Measurements from ENCODE around the gene DHRS1.

DNA sequence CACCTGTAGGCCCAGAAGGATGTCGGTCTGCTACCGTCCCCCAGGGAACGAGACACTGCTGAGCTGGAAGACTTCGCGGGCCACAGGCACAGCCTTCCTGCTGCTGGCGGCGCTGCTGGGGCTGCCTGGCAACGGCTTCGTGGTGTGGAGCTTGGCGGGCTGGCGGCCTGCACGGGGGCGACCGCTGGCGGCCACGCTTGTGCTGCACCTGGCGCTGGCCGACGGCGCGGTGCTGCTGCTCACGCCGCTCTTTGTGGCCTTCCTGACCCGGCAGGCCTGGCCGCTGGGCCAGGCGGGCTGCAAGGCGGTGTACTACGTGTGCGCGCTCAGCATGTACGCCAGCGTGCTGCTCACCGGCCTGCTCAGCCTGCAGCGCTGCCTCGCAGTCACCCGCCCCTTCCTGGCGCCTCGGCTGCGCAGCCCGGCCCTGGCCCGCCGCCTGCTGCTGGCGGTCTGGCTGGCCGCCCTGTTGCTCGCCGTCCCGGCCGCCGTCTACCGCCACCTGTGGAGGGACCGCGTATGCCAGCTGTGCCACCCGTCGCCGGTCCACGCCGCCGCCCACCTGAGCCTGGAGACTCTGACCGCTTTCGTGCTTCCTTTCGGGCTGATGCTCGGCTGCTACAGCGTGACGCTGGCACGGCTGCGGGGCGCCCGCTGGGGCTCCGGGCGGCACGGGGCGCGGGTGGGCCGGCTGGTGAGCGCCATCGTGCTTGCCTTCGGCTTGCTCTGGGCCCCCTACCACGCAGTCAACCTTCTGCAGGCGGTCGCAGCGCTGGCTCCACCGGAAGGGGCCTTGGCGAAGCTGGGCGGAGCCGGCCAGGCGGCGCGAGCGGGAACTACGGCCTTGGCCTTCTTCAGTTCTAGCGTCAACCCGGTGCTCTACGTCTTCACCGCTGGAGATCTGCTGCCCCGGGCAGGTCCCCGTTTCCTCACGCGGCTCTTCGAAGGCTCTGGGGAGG is 11.3 kb upstream of the DHRS1 start, which contains the start of gene LTB4R:
- TF ChIP-seq, protein P1, sequence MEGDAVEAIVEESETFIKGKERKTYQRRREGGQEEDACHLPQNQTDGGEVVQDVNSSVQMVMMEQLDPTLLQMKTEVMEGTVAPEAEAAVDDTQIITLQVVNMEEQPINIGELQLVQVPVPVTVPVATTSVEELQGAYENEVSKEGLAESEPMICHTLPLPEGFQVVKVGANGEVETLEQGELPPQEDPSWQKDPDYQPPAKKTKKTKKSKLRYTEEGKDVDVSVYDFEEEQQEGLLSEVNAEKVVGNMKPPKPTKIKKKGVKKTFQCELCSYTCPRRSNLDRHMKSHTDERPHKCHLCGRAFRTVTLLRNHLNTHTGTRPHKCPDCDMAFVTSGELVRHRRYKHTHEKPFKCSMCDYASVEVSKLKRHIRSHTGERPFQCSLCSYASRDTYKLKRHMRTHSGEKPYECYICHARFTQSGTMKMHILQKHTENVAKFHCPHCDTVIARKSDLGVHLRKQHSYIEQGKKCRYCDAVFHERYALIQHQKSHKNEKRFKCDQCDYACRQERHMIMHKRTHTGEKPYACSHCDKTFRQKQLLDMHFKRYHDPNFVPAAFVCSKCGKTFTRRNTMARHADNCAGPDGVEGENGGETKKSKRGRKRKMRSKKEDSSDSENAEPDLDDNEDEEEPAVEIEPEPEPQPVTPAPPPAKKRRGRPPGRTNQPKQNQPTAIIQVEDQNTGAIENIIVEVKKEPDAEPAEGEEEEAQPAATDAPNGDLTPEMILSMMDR (conservative IDR thresholded peaks at IDR 0.05 in 1 of 2, IDR thresholded peaks at IDR 0.05 in 1 of 2; ENCODE audit: low read depth in 1 of 2, low read length in 2 of 2), result peak in 1 of 2 donors; percentile 9
- no peak for TF ChIP-seq EZH2 (IDR thresholded peaks at IDR 0.05; ENCODE audit: low read length, missing control alignments)
